ENCODE results near the gene TANC1.

Gene TANC1

GRCh38 chr2:159065891-159066290 lies 97.5 kb downstream of the TANC1 start:
- DNase-seq = no peak

GRCh38 chr2:159066541-159067156 lies 98.2 kb downstream of the TANC1 start:
- no peak for DNase-seq

DNA sequence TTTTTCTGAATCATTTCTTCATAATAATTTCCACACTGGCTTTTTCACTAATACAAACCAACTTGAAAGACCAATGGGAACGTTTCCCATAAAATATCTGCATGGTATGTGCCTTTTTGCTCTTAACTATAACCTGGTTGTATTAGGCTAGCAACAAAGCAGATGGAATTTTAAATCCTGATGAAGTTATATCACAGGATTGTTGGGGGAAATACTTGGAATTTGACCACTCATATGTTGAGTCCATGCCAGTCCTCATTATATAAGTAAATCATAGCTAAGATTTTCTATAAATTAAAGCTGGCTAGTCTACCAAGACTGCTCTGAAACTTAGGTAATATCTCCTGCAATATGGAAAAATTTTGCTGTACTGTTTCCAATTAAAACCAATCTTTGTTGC lies 99.5 kb downstream of the TANC1 start:
- DNase-seq = no peak

GRCh38 chr2:159069229-159069628 lies 100.8 kb downstream of the TANC1 start:
- DNase-seq = no peak

- no peak for DNase-seq
Observed at GRCh38 chr2:159070235-159070634, 101.8 kb downstream of the TANC1 start.

DNA sequence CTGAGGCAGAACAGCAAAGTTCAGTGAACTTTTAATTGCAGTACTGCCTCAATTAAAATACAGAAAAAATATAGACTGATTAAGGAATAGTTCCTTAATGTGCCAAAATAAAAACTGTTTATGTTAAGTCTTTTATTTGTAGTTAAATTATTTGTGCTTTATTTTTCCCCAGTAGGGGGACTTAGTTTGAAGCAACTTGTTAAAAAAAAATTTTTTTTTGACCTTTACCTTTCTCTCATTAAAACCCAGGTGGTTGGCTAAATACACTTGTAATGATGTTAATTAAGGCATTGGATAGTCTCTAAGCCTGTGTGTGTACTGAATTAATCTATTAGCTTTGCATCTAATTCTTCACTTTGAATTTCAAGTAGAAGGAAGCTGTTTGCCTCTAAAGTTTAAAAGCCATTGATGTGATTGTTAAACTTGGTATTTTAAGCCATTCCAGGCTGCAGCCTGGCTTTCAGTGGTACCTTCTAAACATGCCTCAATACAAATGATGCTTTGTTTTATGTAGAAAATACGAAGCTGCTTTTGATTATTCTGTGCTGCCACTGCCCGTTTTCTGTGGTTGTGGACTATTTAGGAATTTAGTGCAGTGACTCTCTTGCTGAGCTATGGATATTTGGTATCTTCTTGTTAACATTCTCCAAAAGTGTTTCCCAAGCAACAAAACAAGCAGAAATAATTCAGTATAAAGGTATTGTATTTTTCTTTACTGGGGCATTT lies 102.9 kb downstream of the TANC1 start:
- DNase-seq = peak in 1 of 2 donors; percentile 39

DNA sequence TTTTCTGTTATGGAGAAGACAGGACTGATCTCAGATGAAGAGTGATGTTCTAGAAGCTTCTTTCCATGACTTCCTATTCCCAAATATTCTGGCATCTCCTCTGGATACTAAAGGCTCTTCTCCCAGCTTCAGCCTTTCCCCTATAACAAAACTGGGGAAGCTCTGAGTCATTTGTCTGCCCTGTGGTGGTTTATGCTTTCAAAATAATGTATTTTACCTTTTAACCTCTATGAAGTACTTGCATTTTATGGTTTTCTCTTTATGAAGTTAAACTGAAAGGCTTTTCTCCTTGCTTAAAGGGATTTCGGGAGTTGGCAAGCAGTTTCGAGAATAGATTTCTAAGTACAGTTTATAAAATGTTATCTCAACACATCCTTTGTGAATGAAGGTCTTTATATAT lies 104.4 kb downstream of the TANC1 start:
- DNase-seq = no peak

DNA sequence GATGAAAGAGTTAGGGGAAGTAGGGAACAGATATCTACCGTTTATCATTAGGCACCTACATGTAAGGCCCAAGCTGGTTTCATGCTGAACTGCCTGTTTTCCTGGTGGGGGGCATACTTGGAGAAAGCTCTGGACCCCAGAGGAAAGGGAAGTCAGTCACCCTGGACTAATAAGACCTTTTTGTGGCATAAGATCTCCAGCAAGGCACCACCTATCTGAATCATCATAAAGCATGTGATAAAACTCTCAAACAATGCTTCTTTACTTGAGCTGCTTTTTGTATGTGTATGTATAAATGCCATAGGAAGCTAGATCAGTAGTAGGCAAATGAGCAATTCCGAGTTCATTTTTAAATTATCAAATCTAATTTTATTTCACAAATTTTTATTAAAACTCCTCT lies 104.8 kb downstream of the TANC1 start:
- no peak for DNase-seq

DNA sequence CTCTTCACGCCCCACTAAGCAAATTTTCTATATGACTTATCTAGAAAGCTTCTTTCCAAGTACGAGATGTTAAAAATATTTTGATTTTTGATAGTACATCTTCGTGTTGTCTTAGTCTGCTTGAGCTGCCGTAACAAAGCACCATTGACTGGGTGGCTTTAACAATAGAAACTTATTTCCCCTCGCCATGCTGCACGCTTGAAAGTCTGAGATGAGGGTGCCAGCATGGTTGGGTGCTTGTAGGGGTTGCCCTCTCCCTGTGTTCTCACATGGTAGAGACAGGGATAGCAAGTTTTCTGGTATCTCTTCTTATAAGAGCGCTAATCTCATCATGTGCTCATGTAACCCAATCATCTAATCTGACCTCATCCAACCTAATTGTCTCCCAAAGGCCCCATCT lies 106.2 kb downstream of the TANC1 start:
- DNase-seq = no peak

DNA sequence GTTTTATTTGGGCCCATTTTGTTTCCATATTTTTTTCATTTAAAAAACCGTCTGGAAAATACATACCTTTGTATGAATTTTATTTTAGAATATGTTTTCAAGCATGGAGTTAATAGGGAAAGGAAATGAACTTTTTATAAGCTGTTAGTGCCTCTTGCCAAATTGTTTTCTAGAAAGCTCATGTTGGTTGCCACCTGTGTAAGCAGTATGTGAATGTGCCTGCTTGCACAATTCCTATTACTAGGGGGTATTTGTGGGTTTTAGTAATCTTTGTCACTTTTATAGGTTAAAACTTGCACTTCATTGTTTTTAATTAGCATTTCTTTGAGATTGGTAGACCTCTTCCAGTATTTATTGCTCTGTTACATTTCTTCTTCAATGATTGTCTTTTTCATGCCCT lies 107.3 kb downstream of the TANC1 start:
- no peak for DNase-seq

- no peak for DNase-seq
Observed at GRCh38 chr2:159076241-159076640, 107.8 kb downstream of the TANC1 start.

DNA sequence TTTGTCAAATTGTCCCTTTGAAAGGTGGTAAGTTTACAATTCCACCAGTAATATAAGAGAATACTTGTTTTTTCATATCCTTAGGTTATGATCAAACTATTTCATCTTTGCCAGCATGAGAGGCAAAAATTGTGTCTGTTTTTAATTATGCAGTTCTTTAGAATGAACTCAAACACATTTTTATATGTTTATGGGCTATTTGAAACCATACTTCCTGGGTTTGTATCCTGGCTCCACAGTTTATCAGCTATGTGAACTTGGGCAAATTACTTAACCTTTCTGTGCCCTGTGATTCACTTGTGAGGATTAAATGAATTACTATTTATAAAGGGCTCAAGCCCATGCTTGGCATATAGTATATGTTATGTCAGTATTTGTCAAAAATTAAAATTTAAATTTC lies 109.4 kb downstream of the TANC1 start:
- no peak for DNase-seq

DNA sequence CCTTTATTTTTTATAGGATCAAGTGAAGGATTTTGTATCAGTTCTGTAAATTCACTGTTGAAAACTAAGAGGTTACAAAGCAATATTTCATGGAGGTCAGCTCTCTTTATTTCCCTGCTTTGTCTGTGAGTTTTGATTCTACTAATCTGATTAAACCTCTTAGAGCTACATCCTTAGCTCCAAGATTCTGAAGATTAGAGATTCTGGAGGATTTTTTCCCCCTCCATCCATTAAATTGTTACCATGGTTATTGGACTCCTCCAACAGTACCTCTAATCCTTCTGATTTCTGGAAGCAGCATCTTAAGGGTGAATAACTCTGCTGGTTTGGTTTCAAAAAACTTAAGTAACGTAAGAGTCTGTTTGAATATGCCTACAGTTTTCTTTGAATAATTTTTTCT lies 110.0 kb downstream of the TANC1 start:
- DNase-seq = no peak

DNA sequence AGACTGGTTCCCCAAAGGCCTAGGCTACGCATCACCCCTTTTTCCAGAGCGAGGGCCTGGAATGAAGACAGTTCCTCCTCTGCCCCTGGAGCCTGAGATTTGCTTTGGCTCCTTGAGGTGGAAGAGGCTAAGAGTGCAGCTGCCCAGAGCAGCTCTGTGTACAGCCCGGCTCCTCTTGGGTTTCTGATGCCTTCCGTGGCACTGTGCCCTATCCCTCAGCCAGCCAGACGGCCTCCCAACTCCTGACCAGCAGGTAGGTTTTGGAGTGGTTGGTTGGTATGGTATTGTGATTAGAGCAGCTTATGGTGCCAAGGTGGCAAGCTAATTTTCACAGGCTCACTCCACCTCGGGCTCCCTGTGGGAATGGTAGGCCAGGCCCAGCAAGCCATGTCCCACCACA lies 112.2 kb downstream of the TANC1 start:
- no peak for DNase-seq

DNA sequence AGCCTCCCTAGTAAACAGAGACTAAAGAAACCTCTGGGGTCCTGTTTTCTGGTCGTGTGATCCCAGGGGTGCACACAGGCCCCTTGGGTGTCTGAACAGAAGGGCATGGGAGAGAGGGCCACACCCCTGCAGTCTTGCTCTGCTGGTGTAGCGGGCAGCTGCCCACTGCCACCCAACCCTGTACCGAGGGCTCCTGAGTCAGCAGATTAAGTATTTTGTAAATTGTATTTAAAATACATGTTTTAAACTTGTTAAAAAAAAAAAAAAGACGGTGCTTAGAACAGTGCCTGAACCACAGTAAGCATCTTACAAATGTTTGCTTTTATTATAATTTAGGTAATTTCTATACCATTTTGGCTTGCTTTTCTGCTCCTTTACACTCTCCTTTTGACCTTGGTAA lies 113.7 kb downstream of the TANC1 start:
- DNase-seq = no peak

DNA sequence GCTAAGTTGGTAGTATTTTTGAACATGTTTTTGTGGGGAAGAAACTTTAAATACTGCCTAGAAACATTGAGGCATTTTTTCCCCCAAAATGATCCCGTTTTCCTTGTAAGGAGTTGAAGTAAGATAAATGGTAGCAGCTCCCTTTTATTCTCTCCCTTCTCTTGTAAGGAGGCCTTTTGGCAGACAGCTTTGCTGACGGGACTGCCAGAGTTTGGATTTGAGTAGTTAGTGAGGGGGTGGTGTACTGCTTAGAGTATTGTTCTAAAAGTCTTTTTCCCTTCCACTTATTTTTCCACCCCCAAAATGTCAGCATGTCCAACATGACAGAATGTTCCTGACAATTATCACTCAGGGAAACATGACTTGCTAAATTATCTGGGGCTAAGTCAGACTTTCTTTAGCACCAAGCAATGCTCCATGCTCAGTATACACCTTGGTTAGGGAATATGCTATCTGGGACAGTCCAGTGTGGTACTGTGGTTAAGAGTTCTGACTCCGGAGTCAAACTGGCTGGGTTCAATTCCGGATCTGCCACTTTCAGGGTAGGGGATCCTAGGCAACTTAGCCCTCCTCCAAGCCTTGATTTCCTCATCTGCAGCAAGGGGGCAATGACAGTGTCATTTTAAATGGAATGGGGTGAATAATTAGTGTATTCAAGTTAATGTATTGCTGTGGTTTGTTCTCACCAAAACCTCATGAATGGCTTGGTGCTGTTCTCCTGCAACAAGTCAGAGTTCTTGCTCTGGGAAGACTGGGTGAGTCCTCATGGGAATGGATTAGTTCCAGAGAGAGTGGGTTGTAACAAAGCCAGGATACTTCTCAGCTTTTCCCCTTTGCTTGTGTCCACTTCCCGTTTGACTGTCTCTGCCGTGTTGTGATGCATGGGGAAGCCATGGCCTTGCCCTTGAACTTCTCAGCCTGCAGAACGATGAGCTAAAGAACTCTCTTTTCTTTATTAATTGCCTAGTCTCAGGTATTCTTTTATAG lies 116.2 kb downstream of the TANC1 start:
- no peak for DNase-seq

- peak in 1 of 2 donors; percentile 12 for DNase-seq
Observed at GRCh38 chr2:159086342-159086741, 117.9 kb downstream of the TANC1 start.

DNA sequence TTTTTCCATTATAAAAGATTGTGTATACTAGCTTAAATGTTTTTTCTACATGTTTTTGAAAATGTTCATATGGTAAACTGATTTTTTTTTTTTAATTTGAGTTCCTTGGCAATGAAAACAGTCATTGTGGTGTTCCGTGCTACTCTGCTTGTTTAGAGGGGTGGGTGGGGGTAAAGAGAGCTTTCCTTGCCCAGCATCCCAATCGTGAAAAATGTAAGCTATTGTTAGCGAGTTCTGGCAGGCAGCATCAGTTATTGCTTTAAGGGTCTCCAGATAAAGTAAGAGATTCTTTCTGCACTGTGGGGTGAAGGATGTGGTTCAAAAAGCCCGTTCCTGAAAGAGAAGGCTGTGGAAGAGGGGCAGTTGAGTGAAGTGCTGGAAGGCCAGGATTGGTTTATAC lies 118.4 kb downstream of the TANC1 start:
- DNase-seq = no peak

DNA sequence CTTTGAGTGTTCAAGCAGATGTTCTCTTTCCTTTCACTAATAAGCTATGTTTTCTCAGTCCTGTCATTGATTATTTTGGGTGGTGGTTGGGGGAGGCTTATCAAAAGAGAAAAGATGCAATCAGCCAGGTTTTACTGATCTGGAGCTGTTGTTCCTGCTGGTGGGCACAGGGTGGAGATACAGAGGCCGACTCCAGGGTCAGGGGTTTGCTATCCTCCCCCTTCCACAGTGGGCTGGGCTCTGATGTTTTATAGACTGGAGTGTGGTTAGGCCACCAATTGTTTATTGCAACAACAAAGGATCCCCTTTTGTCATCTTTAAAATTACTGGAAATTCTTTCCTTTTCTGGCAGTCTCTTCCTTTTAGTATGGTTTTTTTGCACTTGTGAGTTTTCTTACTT lies 120.5 kb downstream of the TANC1 start:
- no peak for DNase-seq

DNA sequence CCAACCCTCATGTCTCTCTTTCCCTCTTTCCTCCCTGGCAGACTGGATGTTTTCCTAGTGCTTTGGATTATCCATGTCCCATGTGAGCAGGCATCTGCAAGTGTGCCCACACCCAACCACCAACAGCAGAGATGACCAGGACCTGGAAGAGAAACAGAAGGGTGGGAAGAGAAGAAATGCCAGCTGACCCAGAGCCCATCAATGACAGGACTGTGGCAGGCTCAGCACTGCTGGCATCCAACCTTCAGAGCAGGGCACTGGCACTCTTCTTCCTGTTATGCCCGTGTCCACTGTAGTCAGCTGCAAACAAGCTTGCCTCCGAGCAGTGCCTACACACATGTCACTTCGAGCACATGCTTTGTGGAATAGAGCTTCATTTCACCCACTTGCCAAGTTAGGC lies 121.1 kb downstream of the TANC1 start:
- no peak for DNase-seq

GRCh38 chr2:159090514-159091201 lies 122.2 kb downstream of the TANC1 start:
- no peak for DNase-seq

GRCh38 chr2:159091381-159091780 lies 122.9 kb downstream of the TANC1 start:
- no peak for DNase-seq

DNA sequence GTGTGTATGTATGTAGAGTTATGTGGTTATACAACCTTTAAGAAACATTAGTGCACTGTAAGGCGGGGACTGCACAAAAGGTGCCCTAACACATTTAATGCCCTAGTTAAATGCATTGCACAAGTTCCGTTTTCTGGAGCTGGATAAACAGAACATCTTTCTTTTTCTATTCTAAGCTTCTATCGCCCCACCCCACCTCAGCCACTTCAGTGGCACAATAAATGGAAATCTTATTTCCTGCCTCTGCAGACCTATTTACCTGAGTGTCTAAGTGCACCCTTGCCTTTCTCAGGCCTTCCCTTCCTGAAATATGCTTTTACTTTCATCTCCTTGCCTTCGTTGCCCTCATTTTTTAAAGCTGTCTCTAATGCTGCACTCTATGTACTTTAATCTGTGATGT lies 123.5 kb downstream of the TANC1 start:
- DNase-seq = no peak

Measured in hippocampal formation (tissue), 2 donors.